ENCODE measurements around the gene PIP5K1B.

GRCh38 chr9:68714416-68715180 lies 9.6 kb downstream of the PIP5K1B start:
- no peak for TF ChIP-seq CTCF (IDR thresholded peaks at IDR 0.05)
- no peak for TF ChIP-seq EZH2 (IDR thresholded peaks at IDR 0.05; ENCODE audit: borderline replicate concordance, insufficient read depth, low read depth, low read length, poor library complexity, severe bottlenecking)

Data from B cell (primary cell).